ENCODE measurements around the gene YWHAH. TPM values are rescaled to one million over a fixed set of nuclear protein-coding genes. Genes with fewer than 3 reads are reported as not detected.

YWHAH gene
- total RNA-seq, 2 experiments from 2014 or later, result 24.4 to 26.1 TPM

GRCh38 chr22:31897842-31898805 is 46.2 kb upstream of the YWHAH start:
- Histone ChIP-seq H3K27ac (ENCODE audit: low read depth in 1 of 2, low read length in 2 of 2) (no peak overlapping the region), H3K9me3 (ENCODE audit: control insufficient read depth in 1 of 2, insufficient read depth in 1 of 2, low read length in 2 of 2) (no peaks in the 10 kb centered on the region), H3K4me1 (ENCODE audit: insufficient read depth, low read length) (no peaks in the 10 kb centered on the region), H3K27me3 (ENCODE audit: control insufficient read depth in 1 of 2, insufficient read depth in 2 of 2, low read length in 2 of 2) (no peaks in the 10 kb centered on the region), H3K36me3 (ENCODE audit: insufficient read depth, low read length) (peaks cover 52% of the 10 kb centered on the region), H3K4me3 (ENCODE audit: low read length) (no peak overlapping the region)
- Mint-ChIP-seq H3K4me3 (no peak overlapping the region), H3K27ac (no peak overlapping the region), H3K27me3 (no peaks in the 10 kb centered on the region), H3K4me1 (ENCODE audit: low read depth) (no peaks in the 10 kb centered on the region), H3K9me3 (no peaks in the 10 kb centered on the region), H3K36me3 (ENCODE audit: low read depth) (peaks cover 56% of the 10 kb centered on the region)
- TF ChIP-seq CTCF (IDR thresholded peaks at IDR 0.05), result no peak
- no peak for DNase-seq
- ChIA-PET POLR2A (no interaction called here), CTCF (interaction anchor here (0.7 to 1.0 kb wide), 2 partner anchors 10 to 72 kb away, joined by 3 read pairs; no protein-coding TSS in a partner anchor)
- no peak for ATAC-seq (ENCODE audit: poor library complexity)
- intact Hi-C loops (cut with DNase I, micrococcal nuclease), result no loop called here

- peaks cover 55% of the 10 kb centered on the region for H3K36me3 Mint-ChIP-seq (ENCODE audit: low read depth)
- no peak for DNase-seq
- no peak for ATAC-seq (ENCODE audit: poor library complexity)
- H3K36me3 ChIP-seq (ENCODE audit: insufficient read depth, low read length), result peaks cover 44% of the 10 kb centered on the region
- no peak overlapping the region for H3K4me3 Mint-ChIP-seq
- no peaks in the 10 kb centered on the region for H3K4me1 ChIP-seq (ENCODE audit: insufficient read depth, low read length)
- H3K27me3 Mint-ChIP-seq, result no peaks in the 10 kb centered on the region
- H3K27me3 ChIP-seq (ENCODE audit: control insufficient read depth in 1 of 2, insufficient read depth in 2 of 2, low read length in 2 of 2), result no peaks in the 10 kb centered on the region
- H3K9me3 ChIP-seq (ENCODE audit: control insufficient read depth in 1 of 2, insufficient read depth in 1 of 2, low read length in 2 of 2), result no peaks in the 10 kb centered on the region
- intact Hi-C loops (cut with DNase I, micrococcal nuclease), result no loop called here
- H3K27ac ChIP-seq (ENCODE audit: low read depth in 1 of 2, low read length in 2 of 2), result no peak overlapping the region
- POLR2A ChIA-PET, result no interaction called here
- CTCF ChIA-PET, result no interaction called here
- H3K4me3 ChIP-seq (ENCODE audit: low read length), result no peak overlapping the region
- no peak for TF ChIP-seq CTCF (IDR thresholded peaks at IDR 0.05)
- H3K27ac Mint-ChIP-seq, result no peak overlapping the region
- no peaks in the 10 kb centered on the region for H3K4me1 Mint-ChIP-seq (ENCODE audit: low read depth)
- H3K9me3 Mint-ChIP-seq, result no peaks in the 10 kb centered on the region
These were observed 45.4 kb upstream of the YWHAH start for GRCh38 chr22:31898926-31899325.

GRCh38 chr22:31899669-31900068 is 44.7 kb upstream of the YWHAH start:
- H3K9me3 ChIP-seq (ENCODE audit: control insufficient read depth in 1 of 2, insufficient read depth in 1 of 2, low read length in 2 of 2), result no peaks in the 10 kb centered on the region
- no peak overlapping the region for H3K27ac ChIP-seq (ENCODE audit: low read depth in 1 of 2, low read length in 2 of 2)
- Mint-ChIP-seq H3K27ac (no peak overlapping the region), H3K4me3 (no peak overlapping the region), H3K36me3 (ENCODE audit: low read depth) (peaks cover 60% of the 10 kb centered on the region), H3K4me1 (ENCODE audit: low read depth) (no peaks in the 10 kb centered on the region), H3K9me3 (no peaks in the 10 kb centered on the region), H3K27me3 (no peaks in the 10 kb centered on the region)
- TF ChIP-seq CTCF (IDR thresholded peaks at IDR 0.05), result no peak
- no peaks in the 10 kb centered on the region for H3K4me1 ChIP-seq (ENCODE audit: insufficient read depth, low read length)
- no peak overlapping the region for H3K4me3 ChIP-seq (ENCODE audit: low read length)
- ATAC-seq (ENCODE audit: poor library complexity), result no peak
- no peaks in the 10 kb centered on the region for H3K27me3 ChIP-seq (ENCODE audit: control insufficient read depth in 1 of 2, insufficient read depth in 2 of 2, low read length in 2 of 2)
- intact Hi-C loops (cut with DNase I, micrococcal nuclease), result no loop called here
- CTCF ChIA-PET, result interaction anchor here (0.6 kb wide), 1 partner anchor 10 kb away, joined by 3 read pairs; no protein-coding TSS in a partner anchor
- peaks cover 42% of the 10 kb centered on the region for H3K36me3 ChIP-seq (ENCODE audit: insufficient read depth, low read length)
- POLR2A ChIA-PET, result no interaction called here
- no peak for DNase-seq

Measured in CD4-positive, alpha-beta T cell (primary cell).